HepG2 (cell line): ENCODE results near the gene KRTAP26-1. TPM values are rescaled to one million over a fixed set of nuclear protein-coding genes. Genes with fewer than 3 reads are reported as not detected.

Experiments
- ATAC-seq: fragments of 200-7000 bp; cut with Tn5 transposase; 3 replicates; pipeline ENCODE4 v1.9.1; 2020; ENCODE audit warnings: mild to moderate bottlenecking, moderate library complexity
- BruUV-seq: library from RNA; stranded (reverse); fragments of 400-500 nt; replicated peaks from 2 replicates; lab custom pipeline; 2021; lab: Mats Ljungman, UMichigan
- CTCF ChIA-PET: fragments of 300-600 bp; formaldehyde crosslinking; extraction: SDS; loops from one replicate; lab custom pipeline; 2021; ENCODE audit warnings: low total read pairs, inconsistent platforms, low intra/inter-chr PET ratio; lab: Yijun Ruan, JAX
- POLR2A ChIA-PET: fragments of 350-600 bp; sonication (Branson Sonifier 250); formaldehyde crosslinking; loops from one replicate; lab custom pipeline; 2020; ENCODE audit warnings: antibody characterized with exemption, inconsistent platforms; lab: Yijun Ruan, JAX
- DNase-seq: peaks from one replicate; pipeline ENCODE4 v3.0.0-alpha.2; 2015; ENCODE audit warnings: low spot score
- FAIRE-seq: peaks from 3 replicates; lab custom pipeline; 2011; peaks lifted over from hg19 to GRCh38; lab: Jason Lieb, UNC
- H2AFZ ChIP-seq: one replicate; pipeline ENCODE4 v1.6.1; 2011; ENCODE audit warnings: low read length, inconsistent platforms
- H3K27ac ChIP-seq: fragments of 300-600 bp; 3 replicates; pipeline ENCODE4 v1.8.0; 2011; ENCODE audit warnings: mixed run types, mild to moderate bottlenecking, mixed read lengths, low read length, inconsistent platforms; ENCODE audit not compliant: insufficient read depth; ENCODE audit errors: extremely low read length
- H3K27me3 ChIP-seq, 2 experiments: fragments of 200-600 bp in 1 of 2; 2 replicates in 1 of 2; 3 replicates in 1 of 2; pipeline versions ENCODE4 v1.6.0 to v1.8.0; 2011; ENCODE audit warnings: low read length in 2 of 2, mild to moderate bottlenecking in 2 of 2, moderate library complexity in 2 of 2, inconsistent platforms in 1 of 2; ENCODE audit not compliant: insufficient read depth in 2 of 2, control insufficient read depth in 1 of 2
- H3K36me3 ChIP-seq, 2 experiments: fragments of 200-600 bp in 1 of 2; replicated peaks in 1 of 2; 2 replicates in 1 of 2; 3 replicates in 1 of 2; pipeline versions ENCODE4 v1.5.1 to v1.8.0; 2011; ENCODE audit warnings: low read length in 2 of 2, inconsistent platforms in 1 of 2; ENCODE audit not compliant: insufficient read depth in 2 of 2, control insufficient read depth in 1 of 2
- H3K4me1 ChIP-seq: 2 replicates; pipeline ENCODE4 v1.5.1; 2012; ENCODE audit warnings: low read length, inconsistent platforms; ENCODE audit not compliant: insufficient read depth
- H3K4me2 ChIP-seq: 2 replicates; pipeline ENCODE4 v1.6.0; 2011; ENCODE audit warnings: low read depth, low read length, inconsistent platforms
- H3K4me3 ChIP-seq, 3 experiments: fragments of 200-600 bp in 1 of 3; sonication (generic), shearing (Covaris generic) in 1 of 3; replicated peaks in 1 of 3; 2 replicates each; pipeline ENCODE4 v1.5.1; 2011 to 2016; ENCODE audit warnings: low read length in 3 of 3, inconsistent platforms in 2 of 3, low read depth in 2 of 3, mild to moderate bottlenecking in 2 of 3, control low read depth in 1 of 3, mixed read lengths in 1 of 3; ENCODE audit not compliant: insufficient read depth in 1 of 3
- H3K79me2 ChIP-seq: one replicate; pipeline ENCODE4 v1.6.1; 2011; ENCODE audit warnings: low read length, inconsistent platforms; ENCODE audit not compliant: insufficient read depth
- H3K9ac ChIP-seq: 2 replicates; pipeline ENCODE4 v1.6.0; 2011; ENCODE audit warnings: mild to moderate bottlenecking, low read depth, low read length, inconsistent platforms; ENCODE audit not compliant: insufficient read depth
- H3K9me3 ChIP-seq: 2 replicates; pipeline ENCODE4 v1.5.1; 2012; ENCODE audit warnings: mild to moderate bottlenecking, low read length
- H4K20me1 ChIP-seq: 2 replicates; pipeline ENCODE4 v1.6.0; 2011; ENCODE audit warnings: inconsistent platforms, mild to moderate bottlenecking, low read length, moderate library complexity; ENCODE audit not compliant: insufficient read depth
- DBP ChIP-seq: sonication (generic); formaldehyde crosslinking; IDR thresholded peaks from 2 replicates; pipeline ENCODE4 v1.4.0; 2020; ENCODE audit warnings: missing genetic modification reagents; ENCODE audit errors: not compliant biosample characterization
- RBAK ChIP-seq: sonication (generic); formaldehyde crosslinking; IDR thresholded peaks from 2 replicates; pipeline ENCODE4 v1.5.1; 2020; ENCODE audit warnings: mild to moderate bottlenecking, missing genetic modification reagents
- RBFOX2 ChIP-seq: fragments of 200-400 bp; formaldehyde crosslinking; IDR thresholded peaks from 2 replicates; pipeline ENCODE4 v1.6.1; 2017; ENCODE audit warnings: low read depth, mild to moderate bottlenecking, low read length
- WGBS: methylation state at CpG from one replicate; pipeline ENCODE4 v1.1.6; 2017; ENCODE audit warnings: low lambda C conversion rate; 5-methylcytosine and 5-hydroxymethylcytosine counted together
- in situ Hi-C: cut with HindIII; loops from 2 replicates; pipeline ENCODE4 v1.10.0; 2017; ENCODE audit warnings: low pct_unique_long_range_greater_than_20kb; ENCODE audit not compliant: extremely low pct_ligation_motif_present
- intact Hi-C: fragments of 100-400 bp; cut with micrococcal nuclease; formaldehyde crosslinking; loops from one replicate; pipeline ENCODE4 v1.10.0; 2022; ENCODE audit not compliant: unreplicated experiment
- polyA plus RNA-seq, 8 experiments: library from polyadenylated mRNA; depleted of rRNA in 3 of 8; stranded (reverse) in 7 of 8; unstranded in 1 of 8; fragments of >200 nt; fragmentation: Illumina TruSeq in 4 of 8; extraction: Trizol in 4 of 8; gene quantifications; 2 replicates each; pipeline versions ENCODE4 v1.2.1 to v1.2.3, GENCODE V29; 2011 to 2016; ENCODE audit warnings: low read depth in 4 of 8, missing spikeins in 1 of 8, mixed read lengths in 1 of 8; ENCODE audit not compliant: insufficient read depth in 1 of 8
- total RNA-seq, 5 experiments: library from RNA; depleted of rRNA; stranded (reverse); fragments of >200 nt; fragmentation: Illumina TruSeq; extraction: Trizol; gene quantifications; 2 replicates each; pipeline ENCODE4 v1.2.3, GENCODE V29; 2016; ENCODE audit warnings: low read depth in 1 of 5

KRTAP26-1 gene
- total and polyA plus RNA-seq, 2 of the 13 experiments (the other 11 are each of a cell fraction or from before 2014, with no cell fraction given) = not detected

- H3K4me1 ChIP-seq = no peaks in the 10 kb centered on the region
- BruUV-seq = no TSS peak
- POLR2A ChIA-PET = no interaction called here
- TF ChIP-seq RBAK (CRISPR knock-in tag) = no peak
- TF ChIP-seq, all 625 proteins: peak for 0
- intact Hi-C loops (no loop called here), in situ Hi-C loops (no loop called here)
- Histone ChIP-seq H3K36me3 (no peaks in the 10 kb centered on the region), H3K27ac (no peak overlapping the region), H2AFZ (no peak overlapping the region), H3K79me2 (no peaks in the 10 kb centered on the region), H3K9ac (no peak overlapping the region), H3K4me2 (no peak overlapping the region), H3K9me3 (peaks cover 73% of the 10 kb centered on the region), H3K4me3 (no peak overlapping the region), H4K20me1 (no peaks in the 10 kb centered on the region), H3K27me3 (no peaks in the 10 kb centered on the region)
- 42% methylated on average over 1 of the region's 1 CpG for WGBS
- CTCF ChIA-PET = no interaction called here
- DNase-seq (no peak), ATAC-seq (no peak), FAIRE-seq (no peak)
Measured at GRCh38 chr21:30351534-30351933, 31.4 kb upstream of the KRTAP26-1 start.

GRCh38 chr21:30349572-30349971 lies 29.5 kb upstream of the KRTAP26-1 start:
- no peaks in the 10 kb centered on the region for H3K79me2 ChIP-seq
- no peaks in the 10 kb centered on the region for H4K20me1 ChIP-seq
- H3K4me3 ChIP-seq = no peak overlapping the region
- CTCF ChIA-PET = no interaction called here
- H3K27me3 ChIP-seq = no peaks in the 10 kb centered on the region
- H2AFZ ChIP-seq = no peak overlapping the region
- DNase-seq (no peak), ATAC-seq (no peak), FAIRE-seq (no peak)
- in situ Hi-C loops = loop anchor here (25.0 kb wide), 1 partner anchor 738 kb away; no protein-coding TSS in a partner anchor
- H3K4me1 ChIP-seq = no peaks in the 10 kb centered on the region
- H3K9ac ChIP-seq = no peak overlapping the region
- H3K36me3 ChIP-seq = no peaks in the 10 kb centered on the region
- H3K27ac ChIP-seq = no peak overlapping the region
- TF ChIP-seq DBP (CRISPR knock-in tag) (no peak), RBFOX2 (no peak)
- intact Hi-C loops = no loop called here
- POLR2A ChIA-PET = no interaction called here
- BruUV-seq = no TSS peak
- WGBS = 3% methylated on average over 3 of the region's 3 CpGs
- peaks cover 73% of the 10 kb centered on the region for H3K9me3 ChIP-seq
- no peak overlapping the region for H3K4me2 ChIP-seq
